Activated CD8-positive, alpha-beta memory T cell treated with anti-CD3 and anti-CD28 coated beads, Interleukin-2, amount 50 U/mL, for 4 hours (primary cell): Measurements from ENCODE around the gene SCN1B.
"Not testable (repeated sequence)": the region's sequence is repeated elsewhere in the genome, so short reads cannot be mapped to it uniquely, and the experiment has no call there.

Source experiments
- DNase-seq: peaks from one replicate; pipeline ENCODE4 v3.0.0-alpha.2; 2020

The SCN1B gene

DNA sequence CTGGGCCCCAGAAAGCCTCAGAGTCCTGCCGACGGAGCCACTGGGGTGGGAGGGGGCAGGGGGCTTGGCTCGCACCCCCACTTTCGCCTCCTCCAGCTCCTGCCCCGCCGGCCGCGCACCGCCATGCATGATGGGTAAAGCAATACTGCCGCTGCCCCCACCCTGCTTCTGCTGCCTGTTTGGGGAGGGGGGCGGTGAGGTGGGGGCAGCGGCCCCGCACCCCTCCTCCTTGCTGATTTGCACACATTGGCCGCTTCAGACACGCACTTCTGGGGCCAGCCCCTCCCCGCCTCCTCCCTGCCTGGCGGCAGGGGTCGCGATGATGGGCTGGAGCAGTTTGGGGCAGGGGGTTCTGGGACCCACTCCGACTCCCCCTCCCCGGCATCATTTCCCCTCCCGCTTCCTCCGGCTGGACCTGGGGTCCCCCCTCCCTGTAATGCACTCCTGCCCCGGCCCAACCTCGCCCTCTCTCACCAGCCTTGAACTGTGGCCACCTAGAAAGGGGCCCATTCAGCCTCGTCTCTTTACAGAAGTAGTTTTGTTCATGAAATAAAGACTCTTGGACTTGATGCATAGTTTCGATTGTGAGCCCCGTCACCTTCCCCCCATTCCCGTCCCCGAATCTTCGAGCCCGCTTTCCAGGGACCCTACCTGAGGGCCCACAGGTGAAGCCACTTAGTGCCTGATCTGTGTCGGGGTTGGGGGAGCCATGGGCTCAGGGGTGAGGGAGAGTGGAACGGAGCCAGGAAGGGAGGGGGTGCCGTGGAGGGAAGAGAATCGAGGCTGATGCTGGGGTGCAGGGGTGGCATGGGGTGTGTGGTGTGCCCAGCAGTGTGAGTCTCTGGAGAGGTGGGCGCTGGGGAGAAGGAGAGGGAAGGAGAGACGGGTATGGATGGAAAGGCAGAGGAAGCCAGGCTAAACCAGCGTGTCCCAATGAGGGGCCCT lies 9.9 kb downstream of the SCN1B start:
- DNase-seq = no peak

DNA sequence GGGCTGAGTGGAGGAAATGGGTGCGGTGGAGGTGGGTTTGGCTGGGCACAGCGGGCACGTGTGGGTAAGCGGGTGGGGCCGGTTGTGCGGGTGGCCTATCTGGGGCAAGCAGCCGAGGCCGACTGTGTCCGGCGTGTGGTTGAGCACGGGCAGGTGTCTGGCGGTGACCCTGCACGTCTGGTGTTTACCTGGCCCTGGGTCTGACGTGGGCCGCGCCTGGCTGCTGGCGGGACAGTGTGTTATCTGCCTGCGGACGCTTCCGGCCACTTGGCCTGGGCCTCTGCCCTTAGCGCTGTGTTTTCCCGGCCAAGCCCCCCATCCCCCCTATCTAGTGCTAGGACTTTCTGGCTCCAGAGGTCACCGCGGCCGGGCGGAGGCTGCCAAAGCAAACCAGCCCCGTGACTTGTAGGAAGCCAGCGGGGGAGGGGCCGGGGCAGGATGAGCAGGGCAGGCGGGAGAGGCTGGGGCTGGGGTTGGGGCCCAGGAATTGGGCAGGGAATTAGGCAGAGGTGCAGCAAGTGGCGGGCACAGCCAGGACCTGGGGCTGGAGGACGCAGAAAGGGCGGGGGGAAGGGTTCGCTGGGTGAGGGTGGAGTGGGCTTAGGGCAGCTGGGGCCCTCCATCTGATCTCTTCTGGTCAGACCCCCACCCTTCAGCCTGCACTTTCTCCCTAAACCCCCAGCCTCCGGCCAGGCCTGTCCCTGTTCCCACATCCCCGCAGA lies 10.7 kb downstream of the SCN1B start:
- no peak for DNase-seq

- no peak for DNase-seq
Measured at GRCh38 chr19:35041548-35042055, 11.3 kb downstream of the SCN1B start, which contains the start of gene HPN. HPN (plus strand) TSS chr19:35041721; CDS start chr19:35042507, 786 bp downstream.

- no peak for DNase-seq
Measured at GRCh38 chr19:35042056-35042730, 11.9 kb downstream of the SCN1B start.

DNA sequence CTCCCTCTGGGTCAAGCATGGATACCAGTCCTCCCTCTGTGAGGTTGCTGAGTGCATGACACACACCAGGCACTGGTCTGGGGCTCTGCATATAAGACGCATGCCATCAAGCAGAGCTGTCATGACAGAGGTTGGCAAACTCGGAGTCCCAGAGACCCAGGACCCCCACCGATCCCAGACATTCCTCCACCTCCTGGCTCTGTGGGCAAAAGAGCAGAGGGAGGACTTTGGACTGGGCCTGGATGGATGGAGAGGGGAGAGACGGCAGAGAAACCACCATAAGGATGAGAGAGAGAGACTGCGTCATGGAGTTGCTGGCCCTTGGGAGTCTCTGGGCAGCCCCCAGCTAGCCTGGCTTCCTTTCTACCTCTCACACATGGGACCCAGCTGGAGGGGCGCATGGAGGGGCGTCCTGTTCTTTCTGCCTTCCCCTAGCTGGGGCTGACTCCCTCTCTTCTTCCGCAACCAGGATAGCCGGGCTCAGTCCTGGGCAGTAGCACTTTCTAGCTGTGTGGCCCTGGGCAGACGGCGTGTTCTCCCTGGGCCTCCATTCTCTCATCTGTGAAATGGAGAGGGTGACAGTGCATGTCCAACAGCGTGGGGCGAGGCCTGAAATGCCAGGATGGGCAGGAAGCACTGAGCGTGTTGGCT lies 12.8 kb downstream of the SCN1B start:
- no peak for DNase-seq

- no peak for DNase-seq
Measured at GRCh38 chr19:35043906-35044305, 13.6 kb downstream of the SCN1B start.

DNA sequence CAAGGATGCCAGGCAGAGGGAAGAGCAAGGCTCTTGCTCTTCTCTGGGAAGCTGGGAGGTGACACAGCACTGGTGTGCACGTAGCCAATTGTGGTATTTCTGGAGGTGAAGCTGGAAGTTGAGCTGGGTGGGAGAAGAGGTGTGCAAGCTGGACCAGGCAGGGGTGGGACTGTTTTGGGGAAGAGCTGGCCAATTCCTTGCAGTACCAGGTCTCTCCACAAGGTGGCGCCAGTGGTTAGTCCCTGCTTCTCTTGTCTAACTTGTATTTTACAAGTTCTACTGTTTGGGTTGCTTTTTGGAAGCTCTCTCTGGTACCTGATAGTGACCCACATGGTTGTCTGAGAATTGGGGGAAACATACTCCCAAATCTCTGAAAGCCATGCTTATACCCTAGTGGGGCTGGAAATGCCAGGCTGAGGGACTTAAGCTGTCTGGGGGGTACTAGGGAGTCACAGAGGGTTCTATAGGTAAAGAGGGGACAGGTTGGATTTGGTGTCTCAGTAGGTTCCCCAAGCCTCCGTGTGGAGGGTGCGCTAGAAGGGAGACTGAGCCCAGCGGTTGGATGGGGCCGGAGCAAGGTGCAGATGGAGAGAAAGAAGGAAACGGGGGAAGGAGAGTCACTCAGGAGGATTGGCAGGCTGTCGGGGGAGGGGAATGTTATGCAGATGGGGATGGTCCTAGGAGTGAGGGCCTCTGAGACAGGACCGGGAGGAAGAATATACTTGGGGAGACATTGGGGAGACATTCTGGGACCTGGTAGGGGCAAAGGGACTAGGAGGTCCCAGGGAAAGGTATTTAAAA lies 14.2 kb downstream of the SCN1B start:
- peak; percentile 61 for DNase-seq

DNA sequence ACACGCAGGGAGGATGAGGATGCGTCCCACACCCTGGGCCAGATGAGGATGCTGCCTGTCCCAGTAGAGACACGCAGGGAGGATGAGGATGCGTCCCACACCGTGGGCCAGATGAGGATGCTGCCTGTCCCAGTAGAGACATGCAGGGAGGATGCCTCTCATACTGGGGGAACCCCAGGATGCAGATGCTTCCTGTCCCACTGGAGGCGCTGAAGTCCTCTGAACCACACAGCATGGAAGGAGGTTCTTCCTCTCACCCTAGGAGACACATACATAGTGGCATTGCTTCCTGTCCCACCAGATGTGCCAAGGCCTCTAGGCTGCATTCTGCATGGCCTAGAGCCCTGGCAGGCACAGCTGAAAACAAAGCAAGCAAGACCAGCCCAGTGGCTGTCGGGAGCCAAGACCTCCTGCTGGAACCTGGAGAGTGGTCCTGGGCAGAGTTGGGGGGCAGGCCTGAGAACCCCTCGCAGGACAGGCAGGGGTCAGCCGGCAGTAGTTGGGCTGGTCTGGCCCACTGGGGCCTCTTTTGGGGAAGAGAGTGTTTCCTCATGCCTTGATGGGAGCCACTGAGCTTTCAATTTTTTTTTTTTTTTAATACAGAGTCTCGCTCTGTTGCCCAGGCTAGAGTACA lies 15.5 kb downstream of the SCN1B start:
- no peak for DNase-seq

DNA sequence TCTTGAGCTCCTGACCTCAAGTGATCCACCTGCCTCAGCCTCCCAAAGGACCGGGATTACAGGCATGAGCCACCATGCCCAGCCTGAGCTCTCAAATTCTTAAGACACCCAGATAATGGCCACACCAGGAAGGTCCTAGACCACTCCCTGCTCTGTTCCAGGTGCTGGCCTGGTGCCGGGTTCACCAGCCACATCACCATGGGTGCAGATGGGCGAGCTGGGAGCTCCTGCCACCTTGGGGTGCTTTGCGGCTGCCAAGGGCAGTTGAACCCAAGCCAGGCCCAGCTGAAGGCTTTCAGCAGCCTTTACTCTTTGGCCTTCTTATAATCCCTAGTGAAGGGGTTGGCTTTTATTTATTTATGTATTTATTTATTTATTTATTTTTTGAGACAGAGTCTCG lies 16.2 kb downstream of the SCN1B start:
- DNase-seq = no peak

DNA sequence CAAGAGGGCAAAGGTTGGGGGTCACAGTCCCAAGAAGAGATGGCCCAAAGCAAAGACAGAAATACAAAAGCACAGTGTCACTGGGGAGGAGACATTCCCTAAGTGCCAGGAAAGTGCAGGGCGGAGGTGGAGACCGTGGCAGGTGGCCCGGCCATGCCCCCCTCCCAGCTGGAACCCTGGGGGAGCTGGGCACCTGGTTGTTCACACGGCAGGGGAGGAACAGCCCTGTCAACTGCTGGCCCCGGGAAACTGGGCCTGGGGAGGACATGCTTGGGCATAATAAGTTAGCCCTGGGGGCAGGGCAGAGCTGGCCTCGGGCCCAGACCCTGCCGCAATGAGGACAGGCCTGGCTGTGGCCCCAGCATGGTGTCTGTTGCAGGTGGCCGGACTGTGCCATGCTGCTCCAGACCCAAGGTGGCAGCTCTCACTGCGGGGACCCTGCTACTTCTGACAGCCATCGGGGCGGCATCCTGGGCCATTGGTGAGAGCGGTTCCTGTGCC lies 18.7 kb downstream of the SCN1B start:
- DNase-seq = no peak

DNA sequence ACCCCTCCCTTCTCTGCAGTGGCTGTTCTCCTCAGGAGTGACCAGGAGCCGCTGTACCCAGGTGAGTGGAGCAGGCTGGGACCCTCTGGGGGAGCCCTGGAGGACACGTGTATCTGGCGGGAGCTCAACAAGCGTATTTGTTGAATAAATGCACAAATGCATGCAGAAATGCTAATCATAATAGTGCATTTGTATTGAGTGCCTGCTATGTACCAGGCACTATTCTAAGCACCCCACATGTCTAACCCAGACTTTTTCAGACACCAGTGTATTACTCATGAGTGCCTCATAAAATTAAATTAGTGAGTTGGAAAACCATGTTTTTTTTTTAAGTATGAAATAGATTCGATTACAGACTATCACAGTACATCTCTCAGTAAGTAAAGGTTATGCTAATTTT lies 19.2 kb downstream of the SCN1B start:
- no peak for DNase-seq

DNA sequence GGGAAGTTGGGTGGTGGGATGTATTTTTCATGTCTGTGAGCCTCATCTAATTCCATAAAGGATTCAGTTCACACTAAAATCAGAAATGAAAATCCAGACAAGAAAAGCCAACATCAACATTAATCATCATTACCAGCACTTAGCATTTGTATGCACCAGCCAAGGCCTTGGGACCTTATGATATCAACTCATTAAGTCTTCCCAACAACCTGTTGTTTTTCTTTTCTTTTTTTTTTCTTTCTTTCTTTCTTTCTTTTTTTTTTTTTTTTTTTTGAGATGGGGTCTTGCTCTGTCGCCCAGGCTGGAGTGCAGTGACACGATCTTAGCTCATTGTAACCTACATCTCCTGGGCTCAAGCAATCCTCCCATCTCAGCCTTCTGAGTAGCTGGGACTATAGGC lies 20.4 kb downstream of the SCN1B start:
- not testable (repeated sequence) for DNase-seq

- DNase-seq = not testable (repeated sequence)
Measured at GRCh38 chr19:35051268-35051667, 21.0 kb downstream of the SCN1B start.

GRCh38 chr19:35051796-35052195 lies 21.5 kb downstream of the SCN1B start:
- DNase-seq = no peak

DNA sequence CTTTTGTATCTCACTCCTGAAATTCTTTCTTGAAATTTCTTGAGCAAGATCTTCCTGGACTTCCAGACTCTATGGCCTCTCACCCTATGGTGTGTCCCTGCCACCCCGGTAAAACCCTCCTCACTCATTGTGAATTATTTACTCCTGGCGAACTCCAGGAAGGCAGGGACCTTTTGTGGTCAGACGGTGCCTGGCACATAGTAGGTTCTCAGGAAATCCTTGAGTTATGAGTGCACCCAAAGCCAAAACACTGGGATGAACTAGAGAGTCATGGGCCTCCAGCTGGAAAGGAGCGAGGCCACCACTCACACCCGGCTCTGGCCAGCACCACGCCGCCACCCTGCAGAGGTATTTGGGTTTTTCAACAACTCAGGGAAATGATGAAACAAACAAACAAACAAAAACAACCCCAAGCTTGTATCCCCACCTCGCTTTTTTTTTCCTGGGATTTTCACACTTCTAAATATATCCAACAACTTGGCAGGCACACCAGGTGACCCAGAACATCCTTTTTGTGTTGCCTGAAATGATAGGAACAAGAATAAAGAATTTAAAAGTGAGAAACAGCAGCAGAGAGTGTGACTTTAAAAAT lies 22.4 kb downstream of the SCN1B start:
- DNase-seq = no peak

- DNase-seq = no peak
Measured at GRCh38 chr19:35053667-35054293, 23.5 kb downstream of the SCN1B start.

- no peak for DNase-seq
Measured at GRCh38 chr19:35054626-35055025, 24.4 kb downstream of the SCN1B start.

DNA sequence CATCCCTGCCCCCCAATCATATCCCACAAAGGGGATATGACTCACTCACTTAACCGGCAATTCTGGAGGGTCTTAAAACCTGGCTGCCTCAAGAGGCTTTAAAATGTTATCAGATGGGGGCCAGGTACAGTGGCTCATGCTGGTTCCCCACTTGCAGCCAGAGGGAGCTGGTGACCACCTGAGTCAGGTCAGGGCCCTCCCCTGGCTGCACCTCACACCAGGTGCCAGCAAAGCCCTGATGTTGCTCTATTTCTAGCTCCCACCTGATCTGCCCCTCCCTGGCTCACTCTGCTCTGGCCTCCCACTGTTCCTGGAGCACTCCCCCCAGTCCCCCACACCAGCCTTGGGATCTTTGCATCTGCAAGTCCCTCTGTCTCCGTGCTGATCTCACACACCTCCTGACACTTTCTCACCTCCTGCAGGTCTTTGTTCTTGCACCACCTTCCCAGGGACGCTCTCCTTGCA lies 25.5 kb downstream of the SCN1B start:
- no peak for DNase-seq

- DNase-seq = no peak
Measured at GRCh38 chr19:35056513-35057063, 26.3 kb downstream of the SCN1B start.

DNA sequence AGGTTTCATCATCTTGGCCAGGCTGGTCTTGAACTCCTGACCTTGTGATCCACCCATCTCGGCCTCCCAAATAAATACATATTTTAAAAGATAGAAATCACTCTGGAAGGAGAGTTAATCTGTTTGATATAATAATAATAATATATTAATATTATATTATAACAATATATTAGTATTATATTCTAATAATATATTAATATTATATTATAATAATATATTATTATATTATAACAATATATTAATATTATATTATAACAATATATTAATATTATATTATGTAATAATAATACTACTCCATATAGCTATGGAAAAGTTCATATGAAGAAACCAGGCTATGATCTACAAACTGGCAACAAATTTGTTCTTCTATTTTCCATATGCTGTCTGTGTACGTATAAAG lies 28.1 kb downstream of the SCN1B start:
- DNase-seq = no peak
